HCT116 (cell line): ENCODE results near the gene HOXB2. TPM values are rescaled to one million over a fixed set of nuclear protein-coding genes. Genes with fewer than 3 reads are reported as not detected.

Experiments used
- ATAC-seq: fragments of 200-7000 bp; cut with Tn5 transposase; 2 replicates; pipeline ENCODE4 v1.9.1; 2020; ENCODE audit warnings: mild to moderate bottlenecking, moderate library complexity
- BruUV-seq: library from RNA; stranded (reverse); fragments of 400-500 nt; replicated peaks from 2 replicates; lab custom pipeline; 2021; lab: Mats Ljungman, UMichigan
- CTCF ChIA-PET: fragments of 300-600 bp; sonication (Branson Sonifier 250); formaldehyde crosslinking; loops from one replicate; lab custom pipeline; 2021; ENCODE audit warnings: antibody characterized with exemption; lab: Charles Lee
- POLR2A ChIA-PET: fragments of 300-600, 350-600 bp; sonication (Branson Sonifier 250); formaldehyde crosslinking; loops from one replicate; lab custom pipeline; 2021; ENCODE audit warnings: antibody characterized with exemption; lab: Charles Lee
- RAD21 ChIA-PET, 2 experiments: fragments of 300-600 bp; sonication (Branson Sonifier 250); formaldehyde crosslinking; loops; one replicate each; lab custom pipeline; 2023; ENCODE audit warnings: low total read pairs in 2 of 2; ENCODE audit not compliant: uncharacterized antibody in 2 of 2, unreplicated experiment in 2 of 2, low non-redundant PET in 1 of 2; lab: Charles Lee
- DNase-seq: peaks from one replicate; pipeline ENCODE4 v3.0.0-alpha.2; 2010; ENCODE audit warnings: low read depth, low spot score
- H2AFZ ChIP-seq: fragments of 200-600 bp; shearing (Covaris generic), sonication (generic); 2 replicates; pipeline ENCODE4 v1.6.1; 2017; ENCODE audit warnings: low read depth, mixed run types, mixed read lengths, antibody characterized with exemption, low read length; ENCODE audit not compliant: poor library complexity, severe bottlenecking
- H3K27ac ChIP-seq: 2 replicates; pipeline ENCODE4 v1.5.1; 2012; ENCODE audit warnings: low read depth, low read length
- H3K27me3 ChIP-seq: fragments of 200-600 bp; sonication (generic); 2 replicates; pipeline ENCODE4 v1.6.1; 2016; ENCODE audit warnings: mixed run types, low read length, mixed read lengths; ENCODE audit not compliant: insufficient read depth
- H3K36me3 ChIP-seq, 2 experiments: fragments of 200-500 bp in 1 of 2; fragments of 200-600 bp in 1 of 2; sonication (Bioruptor generic) in 1 of 2; sonication (generic) in 1 of 2; 2 replicates each; pipeline versions ENCODE4 v1.5.1 to v1.6.1; 2014 to 2016; ENCODE audit warnings: low read length in 2 of 2, inconsistent platforms in 1 of 2, mixed read lengths in 1 of 2, mixed run types in 1 of 2; ENCODE audit not compliant: insufficient read depth in 2 of 2, control insufficient read depth in 1 of 2
- H3K4me1 ChIP-seq, 2 experiments: fragments of 200-600 bp in 1 of 2; sonication (generic) in 1 of 2; 2 replicates each; pipeline versions ENCODE4 v1.5.1 to v1.6.1; 2012 to 2017; ENCODE audit warnings: low read length in 2 of 2, inconsistent platforms in 1 of 2, mild to moderate bottlenecking in 1 of 2, mixed read lengths in 1 of 2, mixed run types in 1 of 2, moderate library complexity in 1 of 2; ENCODE audit not compliant: insufficient read depth in 2 of 2, control insufficient read depth in 1 of 2
- H3K4me2 ChIP-seq: fragments of 200-600 bp; sonication (generic); 2 replicates; pipeline ENCODE4 v1.6.1; 2017; ENCODE audit warnings: mixed run types, low read length, mixed read lengths
- H3K4me3 ChIP-seq, 2 experiments: fragments of 200-600 bp in 1 of 2; sonication (generic) in 1 of 2; replicated peaks in 1 of 2; 2 replicates each; pipeline ENCODE4 v1.5.1; 2011 to 2016; ENCODE audit warnings: low read length in 2 of 2, control low read depth in 1 of 2, low read depth in 1 of 2, mild to moderate bottlenecking in 1 of 2, mixed read lengths in 1 of 2, mixed run types in 1 of 2
- H3K79me2 ChIP-seq: fragments of 200-600 bp; sonication (generic); 2 replicates; pipeline ENCODE4 v1.6.1; 2017; ENCODE audit warnings: mild to moderate bottlenecking, mixed run types, low read length, moderate library complexity, mixed read lengths; ENCODE audit not compliant: insufficient read depth
- H3K9ac ChIP-seq: fragments of 200-600 bp; sonication (generic); 2 replicates; pipeline ENCODE4 v1.6.1; 2016; ENCODE audit warnings: low read length, mixed read lengths
- H3K9me2 ChIP-seq: fragments of 200-600 bp; sonication (generic), shearing (Covaris generic); 2 replicates; pipeline ENCODE4 v1.6.1; 2017; ENCODE audit warnings: mixed run types, mild to moderate bottlenecking, moderate library complexity; ENCODE audit not compliant: insufficient read depth
- H3K9me3 ChIP-seq, 2 experiments: fragments of 200-500 bp in 1 of 2; fragments of 200-600 bp in 1 of 2; sonication (Bioruptor generic) in 1 of 2; sonication (generic) in 1 of 2; 2 replicates each; pipeline ENCODE4 v1.6.1; 2014 to 2017; ENCODE audit warnings: low read length in 2 of 2, mixed read lengths in 2 of 2, inconsistent platforms in 1 of 2, low read depth in 1 of 2, mild to moderate bottlenecking in 1 of 2, mixed run types in 1 of 2, moderate library complexity in 1 of 2; ENCODE audit not compliant: control insufficient read depth in 1 of 2, insufficient read depth in 1 of 2
- H4K20me1 ChIP-seq: fragments of 200-600 bp; sonication (generic), shearing (Covaris generic); 2 replicates; pipeline ENCODE4 v1.6.1; 2017; ENCODE audit warnings: mixed run types, mild to moderate bottlenecking, moderate library complexity; ENCODE audit not compliant: insufficient read depth
- CEBPB ChIP-seq: IDR thresholded peaks from 2 replicates; pipeline ENCODE4 v1.6.1; 2012; ENCODE audit warnings: low read depth
- POLR2AphosphoS5 ChIP-seq: IDR thresholded peaks from 2 replicates; pipeline ENCODE4 v1.6.1; 2011; ENCODE audit warnings: mild to moderate bottlenecking, low read depth, low read length, moderate library complexity
- SP1 ChIP-seq: IDR thresholded peaks from 2 replicates; pipeline ENCODE4 v1.6.1; 2012; ENCODE audit warnings: low read depth
- ZFX ChIP-seq: fragments of 450-650 bp; IDR thresholded peaks from 2 replicates; pipeline ENCODE4 v1.6.1; 2017
- ZNF274 ChIP-seq: fragments of 200-500 bp; sonication (Bioruptor generic); IDR thresholded peaks from 2 replicates; pipeline ENCODE4 v1.6.1; 2014; ENCODE audit warnings: mild to moderate bottlenecking, low read depth, low read length, inconsistent platforms
- intact Hi-C: fragments of 100-400 bp; cut with micrococcal nuclease; formaldehyde crosslinking; loops from 2 replicates; pipeline ENCODE4 v1.10.0; 2022
- total RNA-seq: library from RNA; stranded (reverse); gene quantifications from one replicate; pipeline ENCODE4 v1.2.1, GENCODE V29; 2021; ENCODE audit not compliant: unreplicated experiment
- TF ChIP-seq, protein P1 (sequence below): IDR thresholded peaks from 2 replicates; pipeline ENCODE4 v1.6.1; 2012; ENCODE audit warnings: low read depth

The HOXB2 gene
- total RNA-seq, 1 experiment from 2014 or later, result 2.0 TPM

DNA sequence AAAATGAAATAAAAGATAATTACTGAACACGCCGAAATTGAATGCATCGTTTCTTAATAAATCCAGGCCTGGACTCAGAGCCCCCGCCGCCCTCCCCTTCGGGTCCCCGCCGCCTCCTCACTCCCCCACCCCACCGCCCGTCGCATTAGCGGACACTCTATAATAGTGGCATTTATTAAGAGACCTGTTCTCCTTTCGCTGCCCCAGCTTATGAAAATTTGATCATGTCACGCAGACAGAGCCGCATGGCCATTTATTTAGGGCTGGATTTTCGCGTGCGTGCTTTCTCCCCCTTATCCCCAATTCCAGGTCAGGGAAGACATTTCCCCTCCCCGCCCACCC is 6.3 kb upstream of the HOXB2 start:
- Histone ChIP-seq H3K4me3 (no peak overlapping the region), H3K79me2 (no peaks in the 10 kb centered on the region), H3K36me3 (peaks cover 0 to 4% of the 10 kb centered on the region in 2 experiments; a peak in 1 of 4 replicates), H2AFZ (no peak overlapping the region), H3K27ac (no peak overlapping the region), H3K9ac (no peak overlapping the region), H3K9me3 (no peaks in the 10 kb centered on the region), H3K4me1 (no peaks in the 10 kb centered on the region), H3K4me2 (no peak overlapping the region), H4K20me1 (no peaks in the 10 kb centered on the region), H3K9me2 (no peaks in the 10 kb centered on the region), H3K27me3 (no peaks in the 10 kb centered on the region)
- no TSS peak for BruUV-seq
- CTCF ChIA-PET, result no interaction called here
- no peak for DNase-seq
- RAD21 ChIA-PET, result no interaction called here
- ATAC-seq, result no peak
- intact Hi-C loops, result no loop called here
- no peak for TF ChIP-seq ZNF274
- TF ChIP-seq, protein P1, sequence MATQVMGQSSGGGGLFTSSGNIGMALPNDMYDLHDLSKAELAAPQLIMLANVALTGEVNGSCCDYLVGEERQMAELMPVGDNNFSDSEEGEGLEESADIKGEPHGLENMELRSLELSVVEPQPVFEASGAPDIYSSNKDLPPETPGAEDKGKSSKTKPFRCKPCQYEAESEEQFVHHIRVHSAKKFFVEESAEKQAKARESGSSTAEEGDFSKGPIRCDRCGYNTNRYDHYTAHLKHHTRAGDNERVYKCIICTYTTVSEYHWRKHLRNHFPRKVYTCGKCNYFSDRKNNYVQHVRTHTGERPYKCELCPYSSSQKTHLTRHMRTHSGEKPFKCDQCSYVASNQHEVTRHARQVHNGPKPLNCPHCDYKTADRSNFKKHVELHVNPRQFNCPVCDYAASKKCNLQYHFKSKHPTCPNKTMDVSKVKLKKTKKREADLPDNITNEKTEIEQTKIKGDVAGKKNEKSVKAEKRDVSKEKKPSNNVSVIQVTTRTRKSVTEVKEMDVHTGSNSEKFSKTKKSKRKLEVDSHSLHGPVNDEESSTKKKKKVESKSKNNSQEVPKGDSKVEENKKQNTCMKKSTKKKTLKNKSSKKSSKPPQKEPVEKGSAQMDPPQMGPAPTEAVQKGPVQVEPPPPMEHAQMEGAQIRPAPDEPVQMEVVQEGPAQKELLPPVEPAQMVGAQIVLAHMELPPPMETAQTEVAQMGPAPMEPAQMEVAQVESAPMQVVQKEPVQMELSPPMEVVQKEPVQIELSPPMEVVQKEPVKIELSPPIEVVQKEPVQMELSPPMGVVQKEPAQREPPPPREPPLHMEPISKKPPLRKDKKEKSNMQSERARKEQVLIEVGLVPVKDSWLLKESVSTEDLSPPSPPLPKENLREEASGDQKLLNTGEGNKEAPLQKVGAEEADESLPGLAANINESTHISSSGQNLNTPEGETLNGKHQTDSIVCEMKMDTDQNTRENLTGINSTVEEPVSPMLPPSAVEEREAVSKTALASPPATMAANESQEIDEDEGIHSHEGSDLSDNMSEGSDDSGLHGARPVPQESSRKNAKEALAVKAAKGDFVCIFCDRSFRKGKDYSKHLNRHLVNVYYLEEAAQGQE, result no peak
- no peak for TF ChIP-seq ZFX
- no peak for TF ChIP-seq SP1
- TF ChIP-seq POLR2AphosphoS5, result no peak
- no peak for TF ChIP-seq CEBPB
- POLR2A ChIA-PET, result no interaction called here
